OCI-M1 (cell line): ENCODE results near the gene GPSM3.
"Not testable (repeated sequence)": the region's sequence is repeated elsewhere in the genome, so short reads cannot be mapped to it uniquely, and the experiment has no call there.

ENCODE experiments used
- DNase-seq: peaks from one replicate; lab custom pipeline; 2025; lab: John Stamatoyannopoulos, UW

Gene GPSM3, protein sequence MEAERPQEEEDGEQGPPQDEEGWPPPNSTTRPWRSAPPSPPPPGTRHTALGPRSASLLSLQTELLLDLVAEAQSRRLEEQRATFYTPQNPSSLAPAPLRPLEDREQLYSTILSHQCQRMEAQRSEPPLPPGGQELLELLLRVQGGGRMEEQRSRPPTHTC

DNA sequence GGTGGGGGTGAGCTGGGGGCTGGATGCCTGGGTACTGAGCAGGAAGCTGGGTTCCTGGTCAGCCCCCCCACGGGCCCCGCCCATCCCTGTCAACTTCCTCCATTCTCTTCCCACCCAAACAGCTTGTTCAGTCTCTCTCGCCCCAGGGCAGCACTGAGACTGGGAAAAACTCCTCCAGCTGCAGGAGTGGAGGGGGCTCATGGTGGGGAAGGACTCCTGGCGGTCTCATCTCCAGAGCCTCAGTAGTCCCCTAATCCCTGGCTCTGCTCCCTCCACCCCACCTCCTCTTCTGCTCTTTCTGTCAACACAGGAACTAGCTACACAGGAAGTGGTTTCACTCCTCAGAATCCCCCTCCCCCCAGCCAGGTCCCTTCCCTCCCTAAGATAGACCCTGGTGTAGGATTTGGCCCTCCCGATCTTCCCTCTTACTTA is at the start of gene GPSM3:
Gene GPSM3, minus strand, starts transcription at position 36 of the 432 bp plus-strand sequence. CDS start 130 bp downstream, outside the sequence.
- DNase-seq: peak; percentile 93

DNA sequence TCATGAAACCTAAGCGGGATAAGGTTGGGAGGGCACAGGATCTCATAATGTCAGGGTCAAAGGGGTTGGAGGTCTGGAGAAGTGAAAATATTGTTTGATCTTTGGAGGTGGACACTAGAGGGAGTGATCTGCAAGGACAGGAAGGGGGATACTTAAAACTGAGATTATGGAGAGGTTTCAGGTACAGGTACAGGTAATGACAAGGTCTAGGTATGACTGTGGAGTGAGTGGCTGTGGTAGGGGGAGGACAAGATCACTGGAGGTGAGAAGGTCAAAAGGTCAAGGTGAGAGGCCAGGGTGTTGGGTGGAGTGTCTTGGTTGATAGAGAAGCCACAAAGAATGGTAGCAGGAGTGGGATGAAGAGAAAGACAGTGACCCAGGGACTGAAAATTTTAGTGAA is 48.2 kb upstream of the GPSM3 start:
- DNase-seq: no peak

DNA sequence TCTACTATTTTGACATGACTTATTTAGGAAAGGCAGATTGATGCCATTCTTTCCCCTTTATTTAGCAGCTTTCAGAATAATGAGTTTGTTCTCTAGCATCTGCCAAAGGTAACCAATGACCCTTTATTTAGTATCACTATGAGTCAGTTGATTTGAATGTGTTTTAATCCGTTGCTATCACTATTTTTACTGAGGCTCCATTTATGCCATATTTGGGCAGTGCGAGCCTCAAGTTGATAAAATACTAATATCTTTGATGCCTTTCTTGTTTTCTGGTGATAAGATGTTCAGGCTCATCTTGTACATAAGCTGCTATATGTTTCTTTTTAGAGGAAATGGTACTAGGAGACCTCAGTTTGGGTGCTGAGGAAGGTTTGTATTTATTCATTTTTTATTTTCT is 47.0 kb upstream of the GPSM3 start:
- DNase-seq: no peak

DNA sequence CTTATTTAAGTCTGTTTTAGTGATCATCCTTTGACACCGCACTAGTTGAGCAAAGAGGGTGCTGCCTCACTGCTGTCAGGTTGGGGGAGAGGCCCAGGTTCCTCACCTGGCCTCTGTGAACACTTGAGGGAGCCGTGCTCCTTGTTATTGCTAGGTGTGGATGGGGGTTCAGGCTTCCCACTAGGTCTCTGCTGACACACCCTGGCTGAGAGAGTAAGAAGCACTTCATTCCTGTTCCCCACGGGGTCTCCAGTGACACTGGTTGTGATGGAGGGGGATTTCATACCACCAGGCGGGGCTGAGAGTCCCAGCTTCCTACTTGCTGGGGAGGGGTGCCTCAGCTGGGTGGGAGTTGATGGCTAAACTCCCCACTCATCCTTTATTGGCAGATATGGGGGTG is 42.5 kb upstream of the GPSM3 start:
- no peak for DNase-seq

DNA sequence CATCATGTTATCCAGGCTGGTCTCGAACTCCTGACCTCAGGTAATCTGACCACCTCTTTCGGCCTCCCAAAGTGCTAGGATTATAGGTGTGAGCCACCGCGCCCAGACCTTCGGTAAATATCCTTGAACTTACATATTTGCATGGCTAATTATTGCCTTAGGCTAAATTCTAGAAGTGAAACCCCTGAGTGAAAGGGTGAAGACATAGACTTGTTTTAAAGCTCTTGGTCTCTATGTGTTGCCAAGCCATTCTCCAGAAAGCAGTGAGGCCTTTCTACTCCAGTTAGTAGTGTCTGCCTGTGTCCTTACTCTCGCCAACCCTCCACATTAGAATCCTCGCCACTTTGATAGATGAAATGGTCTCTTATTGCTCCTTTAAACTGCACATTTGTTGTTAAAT is 34.0 kb upstream of the GPSM3 start:
- no peak for DNase-seq

DNA sequence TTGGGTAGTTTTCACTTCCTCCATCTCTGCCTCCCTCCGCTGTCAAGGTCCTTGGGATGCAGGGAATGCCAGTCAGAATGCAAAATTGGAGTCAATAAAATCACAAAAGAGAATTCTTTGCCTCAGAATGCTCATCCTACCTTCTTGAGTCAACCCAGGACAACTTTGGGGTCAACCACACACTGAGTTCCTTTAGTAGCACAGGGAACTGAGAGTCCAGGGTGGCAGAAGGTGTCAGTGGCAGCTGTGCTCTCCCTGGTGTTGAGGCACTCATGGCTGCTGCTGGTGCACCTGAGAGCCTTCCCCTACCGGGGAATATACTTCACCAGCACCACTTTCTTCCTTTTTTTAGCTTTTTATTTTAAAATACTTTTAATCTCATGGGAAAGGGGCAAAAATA is 32.3 kb upstream of the GPSM3 start:
- DNase-seq: no peak

DNA sequence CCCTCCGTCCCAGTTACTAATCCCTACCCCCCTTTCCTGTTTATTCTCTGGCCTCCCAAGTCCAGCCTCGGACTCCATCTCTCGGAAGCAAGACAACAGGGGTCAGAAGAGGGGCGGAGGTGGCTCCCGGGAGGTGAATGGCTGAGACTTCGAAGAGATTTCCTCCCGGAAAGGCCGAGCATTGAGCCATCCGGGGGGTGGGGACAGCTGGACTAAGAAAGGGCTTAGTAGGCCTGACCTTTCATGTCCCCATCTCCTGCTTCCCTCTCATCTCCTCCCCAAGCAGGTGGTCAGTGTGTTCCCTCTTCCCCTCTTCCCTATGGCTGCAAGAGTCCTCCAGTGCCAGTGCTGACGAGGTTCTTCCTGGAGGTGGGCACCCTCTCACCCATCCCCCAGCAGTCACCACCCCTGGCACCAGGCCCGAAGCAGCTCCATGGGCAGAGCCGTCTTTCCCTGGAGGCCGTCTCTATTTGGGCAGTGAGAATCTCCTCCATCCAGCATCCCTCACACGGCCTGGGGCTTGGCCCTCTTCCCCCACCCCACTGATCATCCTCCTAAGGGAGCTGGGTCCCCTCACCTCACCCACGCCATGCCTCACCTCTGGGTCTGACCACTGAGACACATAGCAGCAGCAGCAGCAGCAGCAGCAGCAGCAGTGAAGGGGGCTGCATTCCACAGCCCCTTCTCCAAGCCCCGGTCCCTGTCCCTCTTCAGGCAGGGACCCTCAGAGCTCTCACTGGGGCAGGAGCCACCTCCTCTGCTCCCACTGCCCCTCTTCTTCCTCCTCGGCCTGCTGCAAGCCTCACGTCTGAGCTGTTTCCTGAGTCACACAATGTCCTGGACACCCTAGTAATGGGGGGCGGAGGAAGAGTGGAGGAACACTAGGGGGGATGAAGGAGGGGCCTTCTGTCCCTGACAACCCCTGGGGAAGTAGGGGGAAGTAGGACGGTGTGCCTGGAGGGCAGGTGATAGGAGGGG is 31.1 kb upstream of the GPSM3 start, which contains the start of gene NOTCH4:
Gene NOTCH4, minus strand, starts transcription at position 810 of the 978 bp plus-strand sequence. Its CDS starts 139 bp downstream, at position 671.
- no peak for DNase-seq

DNA sequence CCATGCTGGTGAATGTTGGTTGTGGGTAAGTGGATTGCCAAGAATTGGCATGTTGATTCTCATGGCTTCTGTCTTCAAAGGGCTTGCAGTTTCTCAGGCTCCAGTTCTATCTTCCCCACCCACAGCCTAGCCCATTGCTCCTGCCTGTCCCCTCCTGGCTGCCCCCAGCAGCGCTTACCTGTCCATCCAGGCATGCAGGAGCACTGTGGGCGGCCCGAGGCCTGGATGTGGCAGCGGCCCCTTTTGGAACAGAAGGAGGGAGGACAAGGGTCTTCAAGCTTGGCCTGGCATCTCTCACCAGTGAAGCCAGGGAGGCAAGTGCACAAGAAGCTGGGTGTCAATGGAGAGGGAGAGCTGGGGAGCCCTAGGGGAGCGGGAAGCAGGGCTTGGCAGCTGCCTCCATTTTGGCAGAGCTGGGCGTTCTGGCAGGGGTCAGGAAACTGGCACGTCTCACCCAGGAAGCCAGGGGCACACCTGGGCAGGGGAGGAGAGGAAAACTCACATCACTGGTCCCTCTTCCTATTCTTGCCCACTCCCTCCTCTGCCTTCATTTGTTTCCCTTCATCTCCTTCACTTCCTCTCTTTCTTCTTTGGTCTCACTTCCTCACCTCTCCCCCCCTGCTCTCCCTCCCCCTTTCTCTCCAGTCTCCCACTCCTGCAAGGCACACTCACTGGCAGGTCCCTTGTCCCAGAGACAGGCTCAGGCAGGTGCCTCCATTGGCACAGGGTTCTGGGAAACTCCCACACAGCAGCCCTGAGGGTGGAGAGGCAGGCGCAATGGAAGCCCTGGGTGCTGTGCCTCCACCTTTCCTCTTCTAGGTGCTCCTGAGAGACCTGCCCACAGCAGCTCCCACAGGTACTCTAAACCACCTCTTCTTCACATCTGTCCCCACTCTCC is 30.1 kb upstream of the GPSM3 start:
- no peak for DNase-seq

DNA sequence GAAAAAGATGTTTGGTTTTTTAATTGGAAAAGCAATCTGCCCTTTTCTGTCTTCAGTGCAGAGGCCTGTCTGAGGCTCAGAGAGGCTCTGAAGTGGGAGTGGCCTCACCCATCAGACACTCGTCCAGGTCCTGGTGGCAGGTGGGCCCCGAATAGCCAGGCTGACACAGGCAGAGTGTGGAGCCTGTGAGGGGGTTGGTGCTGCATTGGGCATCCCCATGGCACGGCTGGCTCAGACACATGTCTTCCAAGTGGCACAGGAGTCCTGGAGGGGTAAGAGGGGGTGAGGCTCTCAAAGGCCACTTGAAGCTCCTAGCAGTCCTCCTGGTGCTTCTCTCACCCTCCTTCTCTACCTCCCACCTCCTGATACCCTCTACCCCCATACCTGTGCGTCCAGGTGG is 27.6 kb upstream of the GPSM3 start:
- DNase-seq: no peak

DNA sequence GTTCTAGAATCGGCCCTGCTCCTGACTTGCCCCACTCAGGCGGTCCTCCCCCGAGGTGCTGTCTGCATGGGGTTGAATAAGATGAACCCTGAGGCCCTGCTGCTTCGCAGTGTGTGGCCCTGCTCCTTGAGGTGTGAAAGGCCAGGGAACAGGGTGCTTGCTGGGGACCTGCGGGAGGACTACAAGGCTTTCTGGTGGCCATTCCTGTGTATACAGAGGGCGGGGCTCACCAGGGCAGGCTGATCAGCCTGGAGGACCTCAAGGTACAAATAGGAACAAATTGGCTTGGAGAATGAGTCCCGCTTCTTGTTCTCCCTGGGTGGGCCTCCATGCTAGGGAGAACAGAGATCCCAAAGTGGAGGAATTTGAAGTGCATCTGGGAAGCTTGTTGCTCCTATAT is 25.7 kb upstream of the GPSM3 start:
- DNase-seq: no peak

DNA sequence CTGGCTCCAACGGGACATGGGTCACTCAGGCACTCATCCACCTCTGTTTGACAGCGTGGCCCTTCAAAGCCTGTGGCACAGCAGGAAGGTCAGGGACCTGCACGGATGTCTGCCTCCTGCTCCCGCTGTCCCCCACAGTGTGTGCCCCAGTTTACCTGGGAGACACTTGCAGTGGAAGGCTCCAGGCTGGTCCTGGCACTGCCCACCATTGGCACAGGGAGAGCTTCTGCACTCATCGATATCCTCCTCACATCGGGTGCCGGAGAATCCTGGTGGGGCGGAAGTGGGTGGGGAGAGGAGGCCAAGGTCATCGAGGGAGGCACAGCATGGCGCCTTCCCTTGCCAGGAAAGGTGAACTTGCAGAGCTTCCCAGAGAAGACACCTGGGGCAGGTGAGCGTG is 24.6 kb upstream of the GPSM3 start:
- no peak for DNase-seq

DNA sequence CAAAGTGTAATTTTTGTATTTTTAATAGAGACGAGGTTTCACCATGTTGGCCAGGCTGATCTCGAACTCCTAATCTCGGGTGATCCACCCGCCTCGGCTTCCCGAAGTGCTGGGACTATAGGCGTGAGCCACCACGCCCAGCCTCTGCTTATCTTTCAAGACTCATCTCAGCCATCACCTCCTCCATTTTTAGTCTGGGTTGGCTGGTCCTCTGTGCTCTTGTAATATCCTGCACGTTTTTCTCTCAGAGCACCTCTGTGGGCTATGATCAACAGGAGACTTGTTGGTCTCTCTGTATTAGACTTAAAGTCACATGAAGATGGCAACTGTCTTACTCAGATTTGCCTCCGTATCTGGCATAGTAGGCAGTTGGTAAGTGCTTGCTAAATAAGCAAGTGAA is 23.8 kb upstream of the GPSM3 start:
- DNase-seq: no peak

DNA sequence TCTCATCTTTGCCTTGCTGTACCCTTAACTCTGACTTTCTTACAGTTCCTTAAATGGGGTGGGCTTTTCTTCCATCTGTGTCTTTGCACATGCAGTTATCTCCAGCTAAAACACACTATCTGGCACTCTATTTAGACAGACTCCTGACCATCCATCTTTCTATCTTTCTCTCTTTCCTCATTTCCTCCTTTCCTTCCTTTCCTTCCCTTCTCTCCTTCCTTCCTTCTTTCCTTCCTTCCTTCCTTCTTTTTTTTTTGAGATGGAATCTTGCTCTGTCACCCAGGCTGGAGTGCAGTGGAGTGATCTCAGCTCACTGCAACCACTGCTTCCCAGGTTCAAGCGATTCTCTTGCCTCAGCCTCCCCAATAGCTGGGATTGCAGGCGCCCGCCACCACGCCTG is 23.2 kb upstream of the GPSM3 start:
- no peak for DNase-seq

DNA sequence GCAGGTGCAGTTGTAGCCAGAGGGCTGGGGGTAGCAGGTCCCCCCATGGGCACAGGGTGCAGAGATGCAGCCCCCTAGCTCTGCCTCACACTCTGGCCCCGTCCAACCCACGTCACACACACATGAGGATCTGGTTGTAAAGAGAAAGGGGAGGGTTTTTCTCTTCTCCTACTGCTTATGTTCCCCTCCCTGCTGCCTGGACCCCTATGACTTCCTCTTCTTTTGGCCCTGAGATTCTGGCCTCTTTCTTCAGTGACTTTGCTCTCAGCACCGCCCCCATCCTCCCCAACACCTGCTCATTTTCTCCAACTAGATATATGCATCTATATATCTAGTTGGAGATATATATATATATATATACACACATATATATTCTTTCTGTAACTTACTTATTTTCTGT is 21.7 kb upstream of the GPSM3 start:
- DNase-seq: no peak

DNA sequence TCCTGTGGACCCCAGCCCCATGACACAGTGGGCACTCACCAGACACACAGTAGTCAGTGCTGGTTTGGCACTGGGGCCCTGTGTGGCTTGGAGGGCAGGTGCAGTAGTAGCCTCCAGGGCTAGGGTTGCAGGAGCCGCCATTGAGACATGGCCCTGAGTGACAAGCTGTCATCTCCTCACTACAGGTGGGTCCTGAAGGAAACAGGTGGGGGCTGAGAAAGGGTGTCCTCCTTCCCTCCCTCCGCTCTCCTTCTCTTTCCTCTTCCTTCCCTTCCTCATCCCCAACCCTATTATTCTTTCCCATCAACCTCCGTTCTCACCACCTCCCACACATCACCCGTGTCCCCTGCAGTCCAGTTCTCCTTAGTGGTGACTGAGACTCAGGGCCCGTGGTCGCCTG is 21.2 kb upstream of the GPSM3 start:
- DNase-seq: no peak

DNA sequence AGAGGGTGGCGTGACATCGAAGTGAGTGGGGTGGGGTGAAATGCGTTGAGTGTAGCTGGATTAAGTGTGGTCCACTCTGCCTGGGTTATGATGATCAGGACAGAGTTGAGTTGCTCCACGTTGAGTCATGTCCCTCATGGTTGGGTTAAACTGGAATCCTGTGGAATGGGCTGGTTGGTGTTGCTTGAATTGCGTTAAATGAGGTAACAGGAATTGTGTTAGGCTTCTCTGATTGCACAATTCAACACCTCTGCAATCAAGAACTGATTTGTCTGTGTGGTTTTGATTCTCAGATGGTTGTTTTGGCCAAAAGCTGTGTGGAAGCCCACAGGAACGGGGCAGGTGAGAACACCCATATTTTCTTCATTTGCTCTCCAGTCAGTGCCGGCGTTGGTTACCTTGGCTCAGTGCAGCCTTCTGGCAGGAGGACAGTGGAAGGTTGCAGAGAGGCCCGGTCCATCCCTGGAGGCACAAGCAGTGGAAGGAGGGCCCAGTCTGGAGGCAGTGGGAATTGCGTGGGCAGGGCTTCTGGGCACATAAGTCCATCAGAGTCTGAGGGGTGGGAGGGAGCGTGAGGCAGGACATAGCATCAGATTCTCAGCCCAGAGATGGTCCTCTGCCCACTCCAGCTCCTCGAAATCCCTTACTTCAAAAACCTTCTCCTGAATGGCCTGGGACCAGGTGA is 19.8 kb upstream of the GPSM3 start:
- DNase-seq: no peak

DNA sequence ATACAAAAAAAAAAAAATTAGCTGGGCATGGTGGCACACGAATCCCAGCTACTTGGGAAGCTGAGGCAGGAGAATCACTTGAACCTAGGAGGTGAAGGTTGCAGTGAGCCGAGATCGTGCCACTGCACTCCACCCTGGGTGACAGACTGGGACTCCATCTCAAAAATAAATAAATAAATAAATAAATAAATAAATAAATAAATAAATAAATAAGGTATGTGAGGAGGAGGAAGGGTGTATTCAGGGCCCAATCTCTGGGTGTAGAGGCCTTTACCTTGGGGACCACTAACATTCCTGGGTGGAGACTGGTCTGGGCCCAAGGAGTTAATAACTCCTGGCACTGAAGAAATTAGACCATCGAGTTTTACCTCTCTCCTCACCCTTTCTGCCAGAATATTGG is 19.0 kb upstream of the GPSM3 start:
- not testable (repeated sequence) for DNase-seq

DNA sequence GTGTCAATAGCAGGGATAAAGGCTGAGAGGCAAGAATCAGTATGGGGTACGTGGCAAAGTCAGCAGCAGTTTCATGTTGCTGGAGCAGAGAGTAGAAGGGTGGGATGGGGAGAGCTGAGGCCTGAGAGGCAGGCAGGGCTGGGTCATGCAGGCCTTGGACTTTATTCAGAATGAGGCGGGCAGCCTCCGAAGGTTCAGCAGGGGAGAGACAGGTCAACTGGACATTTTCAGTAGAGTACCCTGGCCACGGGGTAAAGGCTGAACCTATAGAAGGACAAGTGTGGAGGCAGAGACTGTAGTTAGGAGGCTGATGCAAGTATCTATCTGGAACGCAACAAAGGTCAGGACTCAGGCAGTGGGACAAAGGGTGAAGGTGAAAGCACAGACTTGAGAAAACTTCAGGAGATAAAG is 17.8 kb upstream of the GPSM3 start:
- DNase-seq: no peak

DNA sequence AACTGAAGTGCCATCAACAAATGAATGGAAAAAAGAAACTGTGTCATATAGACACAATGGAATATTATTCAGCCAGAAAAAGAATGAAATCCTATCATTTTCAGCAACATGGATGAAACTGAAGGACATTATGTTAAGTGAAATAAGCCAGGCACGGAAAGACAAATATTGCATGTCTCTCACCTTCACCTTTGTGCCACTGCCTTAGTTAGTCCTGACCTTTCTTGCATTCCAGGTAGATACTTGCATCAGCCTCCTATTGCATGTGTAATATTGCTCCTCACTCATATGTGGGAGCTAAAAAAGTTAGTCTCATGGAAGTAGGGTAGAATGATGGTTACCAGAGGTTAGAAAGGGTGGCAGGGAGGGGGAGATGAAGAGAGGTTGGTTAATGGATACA is 16.6 kb upstream of the GPSM3 start:
- DNase-seq: no peak

DNA sequence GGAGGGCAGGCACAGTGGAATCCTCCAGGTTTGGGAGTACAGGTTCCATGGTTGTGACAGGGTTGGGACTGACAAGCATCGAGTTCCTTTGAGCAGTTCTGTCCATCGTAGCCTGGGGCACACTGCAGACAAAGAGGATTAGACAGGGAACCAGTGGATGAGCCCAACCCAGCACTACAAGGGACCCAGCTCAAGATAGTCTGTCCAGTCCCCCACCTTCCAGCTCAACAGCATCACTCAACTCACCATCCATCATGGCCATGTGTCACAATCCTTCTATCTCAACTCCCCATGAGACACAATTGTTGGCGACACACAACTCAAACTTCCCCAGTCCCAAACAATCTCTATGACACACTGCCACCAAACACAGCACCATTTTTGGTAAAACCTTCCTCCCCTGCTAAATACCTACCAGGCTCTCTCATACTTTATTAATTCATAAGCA is 11.8 kb upstream of the GPSM3 start:
- DNase-seq: no peak

DNA sequence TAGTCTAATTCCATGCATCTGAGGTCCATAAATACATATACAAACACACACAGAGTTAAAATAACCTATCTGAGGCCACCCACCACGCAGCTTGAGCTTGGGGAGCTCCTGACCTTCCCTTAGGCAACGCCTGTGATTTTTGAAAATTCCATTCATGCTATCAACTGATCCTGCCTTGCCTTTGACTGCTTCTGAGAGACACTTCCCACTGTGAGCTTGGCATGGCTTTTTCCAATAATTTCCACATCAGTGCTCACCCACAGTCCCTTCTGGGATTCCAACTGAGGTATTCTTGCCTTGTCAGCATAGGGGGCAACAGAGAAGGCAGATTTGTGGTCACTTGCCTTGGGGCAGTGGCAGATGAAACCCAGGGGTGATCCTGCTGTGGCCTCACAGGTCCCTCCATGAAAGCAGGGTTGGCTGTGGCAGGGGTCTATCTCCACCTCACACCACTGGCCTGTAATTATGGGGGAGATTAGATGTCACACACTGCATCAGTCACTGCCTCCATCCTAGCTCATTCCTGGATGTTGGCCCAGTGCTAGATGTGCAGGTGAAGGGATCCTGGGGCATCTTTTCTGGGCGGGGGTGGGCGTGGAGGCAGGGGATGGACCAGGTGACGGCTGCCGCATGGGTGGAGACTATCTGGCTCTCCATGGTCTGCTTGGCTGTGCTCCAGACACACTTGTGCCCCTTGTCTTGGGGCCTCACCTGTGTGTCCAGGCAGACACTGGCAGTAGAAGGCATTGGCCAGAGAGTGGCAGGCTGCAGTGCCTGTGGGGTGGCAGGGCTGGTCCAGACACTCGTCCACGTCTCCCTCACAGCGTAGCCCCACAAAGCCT is 11.2 kb upstream of the GPSM3 start:
- DNase-seq: no peak
